Cerebellar cortex (tissue), 1 donor: Measurements from ENCODE around the gene NFIA.

Experiments
- DNase-seq: peaks from one replicate; pipeline ENCODE4 v3.0.0-alpha.2; 2015; ENCODE audit warnings: low spot score

Gene NFIA

DNA sequence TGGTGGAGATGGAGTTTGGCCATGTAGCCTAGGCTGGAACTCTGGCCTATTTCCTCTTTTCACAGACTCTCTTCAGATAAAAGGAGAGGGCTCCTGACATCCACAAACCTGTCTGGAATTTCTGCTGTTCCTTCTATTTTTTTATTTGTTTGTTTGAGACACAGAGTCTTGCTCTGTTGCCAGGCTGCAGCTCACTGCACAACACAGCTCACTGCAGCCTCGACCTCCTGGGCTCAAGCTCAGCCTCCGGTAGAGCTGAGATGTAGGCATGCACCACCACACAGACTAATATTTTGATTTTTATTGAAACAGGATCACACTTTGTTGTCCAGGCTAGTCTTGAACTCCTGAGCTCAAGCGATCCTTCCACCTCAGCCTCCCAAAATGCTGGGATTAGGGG, 411.6 kb downstream of the NFIA start:
- no peak for DNase-seq

DNA sequence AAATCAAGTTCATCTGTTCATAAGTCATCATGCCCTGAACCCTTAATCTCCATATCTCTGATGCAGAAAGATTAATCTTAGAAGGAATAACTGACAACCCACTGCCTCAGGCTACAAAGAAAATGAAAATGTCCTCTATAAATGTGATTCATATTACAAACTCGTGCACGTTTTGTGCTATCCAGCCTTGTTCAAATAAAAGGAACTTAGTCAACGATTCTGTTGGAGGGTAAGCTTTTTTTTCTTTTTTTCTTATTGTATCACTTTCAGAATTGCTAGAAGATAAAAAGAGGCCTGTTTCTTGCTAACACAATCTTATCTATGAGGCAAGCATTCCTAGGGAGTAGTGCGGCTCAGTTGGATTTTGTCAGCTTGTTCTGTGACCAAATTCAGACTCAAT, 414.1 kb downstream of the NFIA start:
- no peak for DNase-seq

DNA sequence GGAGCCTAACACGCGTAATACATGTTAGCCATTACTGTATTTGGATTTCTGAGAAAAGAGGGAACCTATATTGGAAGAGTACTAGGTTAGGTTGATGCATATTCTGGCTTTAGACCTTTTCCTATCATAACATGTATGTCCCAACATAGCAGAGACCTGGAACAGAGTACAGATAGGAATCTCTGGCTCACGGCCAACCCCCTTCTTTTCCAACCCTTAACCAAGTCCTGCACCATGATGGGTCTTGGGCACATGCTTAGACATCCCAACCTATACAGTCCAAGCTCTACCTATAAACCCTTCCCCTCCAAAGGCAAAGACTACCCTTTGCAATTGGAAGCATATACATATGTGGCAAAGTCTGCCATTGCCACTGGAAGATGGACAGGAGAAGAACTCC, 414.7 kb downstream of the NFIA start:
- DNase-seq: no peak

DNA sequence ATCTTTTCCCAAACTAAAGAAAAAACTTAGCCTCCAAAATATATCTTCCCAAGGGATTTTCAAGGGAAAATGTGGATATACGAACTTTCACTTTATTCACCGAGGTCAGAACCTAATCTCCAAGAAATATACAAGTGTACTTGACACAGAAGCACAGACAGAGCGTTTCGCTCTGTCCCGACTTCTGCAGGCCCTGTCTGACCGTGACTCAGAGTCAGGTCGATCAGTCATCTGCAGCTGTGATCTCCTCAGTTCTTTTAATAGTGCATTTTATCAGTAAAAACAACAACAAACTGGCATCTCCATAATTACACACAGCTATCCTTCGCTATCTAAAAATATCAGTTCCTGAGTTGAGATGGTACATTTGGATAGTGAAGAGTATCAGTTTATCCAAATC, 416.0 kb downstream of the NFIA start:
- DNase-seq: no peak

DNA sequence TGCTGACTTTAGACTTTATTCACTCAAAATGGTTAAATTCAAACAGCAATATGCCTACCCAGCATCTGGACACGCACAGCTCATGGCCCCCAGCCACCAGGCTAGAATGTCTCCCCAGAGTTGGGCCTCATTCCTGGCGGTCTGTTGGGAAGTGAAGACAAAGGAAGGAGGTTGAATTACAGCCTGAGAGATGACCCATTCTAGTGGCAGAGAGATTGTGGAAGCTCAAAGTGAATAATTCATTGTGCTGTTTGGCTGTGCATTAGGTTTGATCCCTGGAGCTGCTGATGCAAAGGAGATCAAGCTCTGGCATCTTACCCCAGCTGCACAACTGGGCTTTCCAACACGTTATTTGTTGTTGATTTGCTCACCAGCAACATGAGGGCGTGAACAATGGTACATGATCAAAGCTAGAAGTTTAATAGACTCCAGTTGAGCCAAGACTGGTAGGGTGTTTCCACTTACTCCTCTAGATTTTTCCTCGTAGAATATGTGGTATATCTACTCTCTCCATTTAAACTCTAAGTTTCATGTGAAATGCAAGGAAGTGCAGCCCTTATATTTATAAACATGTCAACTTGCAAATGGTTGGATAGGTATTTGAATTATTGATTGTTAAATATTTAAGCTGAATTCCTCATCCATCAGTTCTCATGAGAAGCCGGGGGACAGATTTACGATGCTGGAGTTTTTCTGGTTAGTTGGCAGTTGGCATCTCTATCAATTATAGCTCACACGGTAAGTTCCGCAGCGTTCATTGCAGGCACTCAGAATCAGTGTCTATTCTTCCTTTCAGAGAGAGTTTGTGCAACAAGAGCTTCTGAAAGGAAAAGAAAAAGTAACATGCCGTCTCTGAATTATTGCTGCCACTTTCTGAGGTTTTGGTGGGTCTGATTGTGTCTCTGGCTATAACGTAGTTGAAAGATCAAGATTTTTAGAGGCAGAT, 419.9 kb downstream of the NFIA start:
- no peak for DNase-seq

DNA sequence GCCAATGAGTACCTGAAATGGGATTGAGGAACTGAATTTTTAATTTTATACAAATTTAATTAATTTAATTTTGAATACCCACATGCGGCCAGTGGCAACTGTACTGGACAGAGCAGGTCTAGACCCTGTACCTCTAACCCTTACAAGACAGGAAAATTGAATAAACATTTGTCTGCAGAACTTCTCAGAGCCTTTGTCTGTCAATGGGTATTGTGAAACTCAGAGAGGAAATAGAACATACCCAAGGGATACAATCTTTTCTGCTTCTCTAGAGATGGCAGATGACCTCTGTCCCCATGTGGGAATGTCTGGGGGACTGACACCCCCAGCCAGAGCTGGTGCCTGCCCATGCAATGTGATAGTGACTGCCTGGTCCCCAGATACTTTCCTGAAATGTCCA, 421.9 kb downstream of the NFIA start:
- no peak for DNase-seq

GRCh38 chr1:61504852-61505390, 422.6 kb downstream of the NFIA start:
- no peak for DNase-seq

- no peak for DNase-seq
Observed at GRCh38 chr1:61506236-61506635, 423.9 kb downstream of the NFIA start.

DNA sequence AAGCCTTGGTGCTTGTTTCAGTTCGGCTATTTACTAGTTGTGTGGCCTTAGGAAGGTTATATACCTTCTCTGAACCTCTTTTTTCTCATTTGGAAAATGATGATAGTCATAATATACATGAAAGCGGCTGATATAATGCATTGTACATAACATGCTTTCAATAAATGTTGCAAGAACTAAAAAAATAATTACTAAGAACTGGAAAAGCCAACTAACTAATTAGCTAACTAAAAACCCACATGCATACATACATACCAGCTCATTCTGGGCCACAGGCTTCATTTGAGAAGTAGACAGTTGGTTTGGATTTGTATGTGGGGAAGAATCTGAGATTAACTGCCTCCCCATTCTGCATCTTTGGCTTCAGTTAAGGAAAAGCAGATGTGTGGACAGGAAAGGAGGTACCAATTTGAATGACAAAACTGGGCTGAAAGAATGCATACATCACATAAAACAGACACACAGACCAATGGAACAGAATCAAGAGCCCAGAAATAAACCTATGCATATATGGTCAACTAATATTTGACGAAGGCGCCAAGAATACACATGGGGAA, 424.7 kb downstream of the NFIA start:
- no peak for DNase-seq
